Osteocyte (in vitro differentiated cells): ENCODE measurements around the gene ZSCAN5C. TPM values are rescaled to one million over a fixed set of nuclear protein-coding genes. Genes with fewer than 3 reads are reported as not detected.
A peak's percentile ranks its signal among the peaks of the same experiment; 100 is the strongest.

Source experiments
- DNase-seq: peaks from one replicate; pipeline ENCODE4 v3.0.0; 2021; ENCODE audit warnings: mixed read lengths; ENCODE audit not compliant: unreplicated experiment; ENCODE audit errors: extremely low spot score
- H3K27ac Mint-ChIP-seq: one replicate; pipeline ENCODE4 v1.8.0; 2021; ENCODE audit warnings: mild to moderate bottlenecking, mixed read lengths; ENCODE audit not compliant: unreplicated experiment
- H3K27me3 Mint-ChIP-seq: one replicate; pipeline ENCODE4 v1.8.0; 2021; ENCODE audit warnings: mixed read lengths; ENCODE audit not compliant: unreplicated experiment
- H3K36me3 Mint-ChIP-seq: one replicate; pipeline ENCODE4 v1.8.0; 2021; ENCODE audit warnings: mixed read lengths; ENCODE audit not compliant: unreplicated experiment
- H3K4me1 Mint-ChIP-seq: one replicate; pipeline ENCODE4 v1.8.0; 2021; ENCODE audit warnings: mixed read lengths; ENCODE audit not compliant: unreplicated experiment
- H3K4me3 Mint-ChIP-seq: one replicate; pipeline ENCODE4 v1.8.0; 2021; ENCODE audit warnings: mild to moderate bottlenecking, moderate library complexity, mixed read lengths; ENCODE audit not compliant: unreplicated experiment
- H3K9me3 Mint-ChIP-seq: one replicate; pipeline ENCODE4 v1.8.0; 2021; ENCODE audit warnings: mixed read lengths; ENCODE audit not compliant: unreplicated experiment
- total RNA-seq: library from RNA; stranded (reverse); gene quantifications from 2 replicates; pipeline ENCODE4 v1.2.1, GENCODE V29; 2021
- TF ChIP-seq, protein P1 (sequence below): fragments of 200-600 bp; sonication (generic); IDR thresholded peaks from 2 replicates; pipeline ENCODE4 v1.5.0; 2021; ENCODE audit warnings: antibody characterized with exemption, mild to moderate bottlenecking, moderate library complexity

ZSCAN5C gene
- total RNA-seq, 1 donor from 2014 or later, result not detected

DNA sequence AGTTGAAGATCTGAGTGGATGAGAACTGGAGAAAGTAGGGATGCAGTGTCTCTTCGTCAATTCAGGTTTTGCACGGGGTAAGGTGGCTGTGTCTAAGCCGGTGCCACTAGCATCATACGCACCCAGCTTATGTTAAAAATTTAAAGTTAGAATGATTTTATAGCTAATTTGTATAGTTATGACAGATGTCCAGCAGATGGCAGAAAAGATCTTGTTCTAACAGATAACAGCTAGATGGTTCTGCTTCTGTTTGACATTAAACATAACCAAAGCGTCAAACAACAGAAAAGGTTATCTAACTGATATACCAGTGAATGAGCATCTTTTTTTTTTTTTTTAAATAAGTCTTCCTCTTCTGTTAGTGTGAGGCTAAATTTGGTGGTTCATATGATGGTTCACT is 51.7 kb downstream of the ZSCAN5C start:
- peaks cover 15% of the 10 kb centered on the region for H3K9me3 Mint-ChIP-seq
- no peaks in the 10 kb centered on the region for H3K36me3 Mint-ChIP-seq
- H3K27ac Mint-ChIP-seq, result no peak overlapping the region
- TF ChIP-seq, protein P1, sequence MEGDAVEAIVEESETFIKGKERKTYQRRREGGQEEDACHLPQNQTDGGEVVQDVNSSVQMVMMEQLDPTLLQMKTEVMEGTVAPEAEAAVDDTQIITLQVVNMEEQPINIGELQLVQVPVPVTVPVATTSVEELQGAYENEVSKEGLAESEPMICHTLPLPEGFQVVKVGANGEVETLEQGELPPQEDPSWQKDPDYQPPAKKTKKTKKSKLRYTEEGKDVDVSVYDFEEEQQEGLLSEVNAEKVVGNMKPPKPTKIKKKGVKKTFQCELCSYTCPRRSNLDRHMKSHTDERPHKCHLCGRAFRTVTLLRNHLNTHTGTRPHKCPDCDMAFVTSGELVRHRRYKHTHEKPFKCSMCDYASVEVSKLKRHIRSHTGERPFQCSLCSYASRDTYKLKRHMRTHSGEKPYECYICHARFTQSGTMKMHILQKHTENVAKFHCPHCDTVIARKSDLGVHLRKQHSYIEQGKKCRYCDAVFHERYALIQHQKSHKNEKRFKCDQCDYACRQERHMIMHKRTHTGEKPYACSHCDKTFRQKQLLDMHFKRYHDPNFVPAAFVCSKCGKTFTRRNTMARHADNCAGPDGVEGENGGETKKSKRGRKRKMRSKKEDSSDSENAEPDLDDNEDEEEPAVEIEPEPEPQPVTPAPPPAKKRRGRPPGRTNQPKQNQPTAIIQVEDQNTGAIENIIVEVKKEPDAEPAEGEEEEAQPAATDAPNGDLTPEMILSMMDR, result peak; percentile 57
- no peaks in the 10 kb centered on the region for H3K4me1 Mint-ChIP-seq
- H3K4me3 Mint-ChIP-seq, result no peak overlapping the region
- H3K27me3 Mint-ChIP-seq, result no peaks in the 10 kb centered on the region
- no peak for DNase-seq

DNA sequence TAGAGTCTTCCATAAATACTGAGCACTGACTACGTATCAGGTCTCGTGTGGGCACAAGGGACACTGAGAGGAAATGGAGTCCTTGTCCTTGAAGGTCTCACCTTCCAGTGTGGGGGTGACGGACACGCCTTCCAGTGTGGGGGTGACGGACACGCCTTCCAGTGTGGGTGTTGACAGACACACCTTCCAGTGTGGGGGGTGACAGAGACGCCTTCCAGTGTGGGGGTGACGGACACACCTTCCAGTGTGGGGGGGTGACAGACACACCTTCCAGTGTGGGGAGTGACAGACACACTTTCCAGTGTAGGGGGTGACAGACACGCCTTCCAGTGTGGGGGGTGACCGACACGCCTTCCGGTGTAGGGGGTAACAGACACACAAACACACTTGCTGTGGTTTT is 56.2 kb downstream of the ZSCAN5C start:
- no peaks in the 10 kb centered on the region for H3K27me3 Mint-ChIP-seq
- H3K36me3 Mint-ChIP-seq, result no peaks in the 10 kb centered on the region
- H3K4me1 Mint-ChIP-seq, result no peaks in the 10 kb centered on the region
- TF ChIP-seq, protein P1, result no peak
- H3K27ac Mint-ChIP-seq, result no peak overlapping the region
- no peaks in the 10 kb centered on the region for H3K9me3 Mint-ChIP-seq
- H3K4me3 Mint-ChIP-seq, result no peak overlapping the region
- DNase-seq, result no peak

Other genes with a start within 250 kb of the ZSCAN5C start
- gene NLRP5, start 215.5 kb upstream of the ZSCAN5C start, total RNA-seq, result not detected in 2 replicates
- gene ZNF787, start 81.0 kb upstream of the ZSCAN5C start, total RNA-seq, result 27.8 and 31.4 TPM in 2 replicates
- 41.6 and 47.9 TPM in 2 replicates for gene ZNF444, start 61.0 kb upstream of the ZSCAN5C start, total RNA-seq
- gene GALP, start 26.3 kb upstream of the ZSCAN5C start, total RNA-seq, result not detected in 2 replicates
- not detected in 2 replicates for gene ZSCAN5B, start 4.5 kb upstream of the ZSCAN5C start, total RNA-seq
- not detected in 2 replicates for gene EDDM13, start 70.5 kb downstream of the ZSCAN5C start, total RNA-seq
- 8.9 and 11.1 TPM in 2 replicates for gene ZSCAN5A, start 112.6 kb downstream of the ZSCAN5C start, total RNA-seq
- 3.8 and 6.1 TPM in 2 replicates for gene ZNF582, start 191.3 kb downstream of the ZSCAN5C start, total RNA-seq
- 9.5 and 10.2 TPM in 2 replicates for gene ZNF583, start 202.1 kb downstream of the ZSCAN5C start, total RNA-seq